AG08396 (cell line): ENCODE data around the gene ACOX3.

Experiments used
- DNase-seq: peaks from one replicate; pipeline ENCODE4 v3.0.0; 2012; ENCODE audit warnings: low spot score, mixed read lengths

ACOX3 gene

DNA sequence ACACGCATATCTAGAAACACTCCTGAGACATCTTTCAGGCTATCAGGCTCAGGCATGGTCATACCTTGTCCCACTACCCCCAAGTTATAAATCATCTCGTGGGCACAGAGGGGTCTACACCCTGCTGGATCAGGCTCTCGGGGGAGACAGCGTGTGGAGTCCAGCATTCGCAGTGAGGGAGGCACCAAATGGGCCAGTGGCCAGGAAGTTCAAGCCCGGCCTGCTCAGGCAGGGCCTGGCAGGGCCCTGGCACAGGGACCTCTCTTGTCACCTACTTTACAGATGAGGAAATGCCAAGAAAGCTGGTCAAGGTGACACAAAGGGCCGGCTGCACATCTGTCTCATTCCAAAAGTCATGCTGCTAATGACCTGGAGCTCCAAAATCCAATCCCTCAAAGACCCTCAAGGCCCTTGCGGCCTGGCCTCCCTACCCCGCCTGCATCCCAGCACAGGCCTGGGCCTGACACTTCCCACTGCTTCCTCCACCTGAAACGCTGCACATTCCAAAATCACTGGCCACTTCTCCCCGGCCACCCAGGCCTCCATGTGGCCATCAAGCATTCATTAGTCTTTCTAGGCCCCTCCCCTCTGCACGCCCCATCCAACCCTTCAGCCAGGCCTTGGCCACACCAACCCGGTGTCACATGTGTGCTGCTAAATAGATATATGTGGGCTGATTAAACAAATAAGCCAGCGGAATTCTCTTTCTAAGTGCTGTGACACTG, 35.6 kb downstream of the ACOX3 start:
- DNase-seq, result no peak

DNA sequence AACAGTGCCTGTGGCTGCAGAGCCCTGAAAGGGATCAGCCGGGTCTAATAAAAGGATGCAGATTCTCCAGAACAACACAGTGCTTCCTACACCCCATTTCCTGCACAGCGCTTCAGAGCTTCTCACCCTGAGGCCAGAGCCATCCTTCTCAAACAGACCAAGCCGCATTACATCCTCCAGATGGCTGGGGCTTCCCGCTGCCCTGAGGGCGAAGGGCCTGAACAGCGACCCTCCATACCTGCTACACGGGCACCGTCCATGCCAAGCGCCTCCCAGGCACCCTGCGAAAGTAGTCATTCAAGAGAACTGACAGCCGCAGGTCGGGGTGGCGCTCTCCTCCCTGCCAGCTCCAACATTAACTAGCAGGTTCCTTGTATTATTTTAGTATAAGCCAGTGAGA, 36.5 kb downstream of the ACOX3 start:
- no peak for DNase-seq

DNA sequence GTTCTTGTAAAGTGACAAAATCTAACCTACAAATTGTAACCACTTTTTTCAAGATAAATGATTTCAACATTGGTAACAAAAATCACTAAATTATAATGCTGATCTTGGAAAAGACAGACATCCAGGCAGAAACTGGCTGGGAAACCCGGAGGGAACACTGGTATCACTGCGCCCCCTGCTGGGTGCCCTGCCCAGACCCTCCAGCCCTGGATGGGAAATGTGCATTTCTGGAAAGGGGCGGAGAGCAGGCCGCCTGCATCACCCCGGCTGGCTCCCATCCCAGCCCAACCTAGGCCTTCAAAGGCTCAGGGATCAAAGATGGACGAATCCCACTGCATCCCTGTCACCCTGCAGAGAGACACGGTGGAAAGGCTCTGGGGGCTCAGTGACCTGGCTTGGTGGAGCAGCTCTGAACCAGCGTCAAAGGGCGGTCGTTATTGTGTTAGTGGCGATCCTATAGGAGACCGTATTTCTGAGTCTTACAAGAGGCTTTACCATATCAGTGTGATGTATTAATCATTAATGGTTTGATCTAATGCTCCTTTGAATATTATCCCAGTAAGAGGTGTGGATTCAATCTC, 37.3 kb downstream of the ACOX3 start:
- DNase-seq, result peak; percentile 94

DNA sequence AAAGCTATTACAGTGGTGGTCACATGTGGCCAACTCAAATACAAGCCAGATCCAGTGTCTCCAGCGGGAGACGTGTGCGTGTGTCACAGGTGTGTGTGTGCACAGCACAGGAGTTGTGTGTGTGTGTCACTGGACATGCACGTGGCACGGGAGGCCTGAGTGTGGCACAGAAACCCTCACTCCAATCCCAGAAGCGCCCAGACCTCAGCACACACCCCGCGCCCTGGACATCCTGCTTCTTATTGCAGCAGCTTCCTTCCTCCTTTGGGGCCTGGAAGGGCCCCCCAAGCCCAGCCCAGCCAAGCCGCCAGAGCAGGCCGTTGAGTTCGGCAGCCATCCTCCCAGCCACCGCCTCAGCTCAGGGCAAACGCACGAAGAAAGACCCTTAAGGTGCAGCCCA, 37.9 kb downstream of the ACOX3 start:
- no peak for DNase-seq

DNA sequence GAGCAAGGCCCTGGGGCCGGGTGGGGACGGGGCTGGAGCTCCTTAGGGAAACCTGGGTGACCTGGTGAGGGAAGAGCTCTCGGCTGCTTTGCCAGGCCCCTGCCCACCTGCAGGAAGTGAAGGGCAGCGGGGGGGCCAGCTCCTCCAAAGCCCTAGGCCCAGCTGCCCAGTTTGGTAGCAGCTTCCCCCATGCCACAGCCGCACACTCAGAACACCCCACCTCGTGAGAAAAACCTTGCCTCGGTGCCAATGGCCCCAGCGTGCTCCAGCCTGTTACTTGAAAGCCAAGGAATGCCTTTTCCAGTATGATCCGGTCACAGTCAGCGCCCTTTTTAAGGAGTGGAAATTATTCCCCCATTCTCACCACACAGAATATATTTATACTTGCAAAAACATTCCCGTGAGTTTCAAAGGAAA, 38.3 kb downstream of the ACOX3 start:
- DNase-seq, result no peak

DNA sequence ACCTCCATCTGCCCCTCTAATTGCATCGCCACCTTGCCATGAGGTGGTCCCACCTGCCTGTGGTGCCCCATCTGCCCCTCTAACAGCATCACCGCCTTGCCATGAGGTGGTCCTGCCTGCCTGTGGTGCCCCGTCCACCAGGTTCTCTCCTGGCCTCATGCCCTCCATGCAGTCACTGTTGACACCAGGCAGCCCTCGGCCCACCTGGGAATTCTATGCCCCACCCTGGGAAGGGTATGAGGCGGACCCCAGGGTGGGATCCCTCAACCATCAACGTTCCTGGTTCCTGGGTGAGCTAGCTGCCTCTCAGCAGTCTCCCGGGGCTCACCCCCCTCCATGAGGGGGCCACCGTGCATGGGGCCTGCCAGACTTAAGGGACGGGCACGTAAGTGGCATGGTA, 38.9 kb downstream of the ACOX3 start:
- DNase-seq, result no peak

DNA sequence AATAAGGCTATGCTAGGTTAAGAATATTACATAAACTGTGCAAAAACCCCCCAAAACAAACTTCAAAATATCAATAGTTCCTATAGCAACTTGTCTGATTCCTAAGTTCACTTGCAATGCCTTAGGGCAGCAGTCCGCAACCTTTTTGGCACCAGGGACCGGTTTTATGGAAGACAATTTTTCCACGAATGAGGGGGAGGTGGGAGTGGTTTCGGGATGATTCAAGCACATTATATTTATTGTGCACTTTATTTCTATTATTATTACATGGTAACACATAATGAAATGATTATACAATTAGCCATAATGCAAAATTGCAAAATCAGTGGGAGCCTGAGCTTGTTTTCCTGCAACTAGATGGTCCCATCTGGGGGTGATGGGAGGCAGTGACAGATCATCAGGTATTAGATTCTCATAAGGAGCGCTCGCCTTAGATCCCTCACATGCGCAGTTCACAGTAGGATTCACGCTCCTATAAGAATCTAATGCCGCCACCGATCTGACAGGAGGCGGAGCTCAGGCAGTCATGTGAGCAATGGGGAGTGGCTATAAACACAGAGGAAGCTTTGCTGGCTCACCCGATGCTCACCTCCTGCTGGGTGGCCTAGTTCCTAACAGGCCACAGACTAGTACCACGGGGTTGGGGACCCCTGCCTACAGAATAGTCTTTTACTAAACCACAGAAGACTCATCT, 39.7 kb downstream of the ACOX3 start:
- no peak for DNase-seq

DNA sequence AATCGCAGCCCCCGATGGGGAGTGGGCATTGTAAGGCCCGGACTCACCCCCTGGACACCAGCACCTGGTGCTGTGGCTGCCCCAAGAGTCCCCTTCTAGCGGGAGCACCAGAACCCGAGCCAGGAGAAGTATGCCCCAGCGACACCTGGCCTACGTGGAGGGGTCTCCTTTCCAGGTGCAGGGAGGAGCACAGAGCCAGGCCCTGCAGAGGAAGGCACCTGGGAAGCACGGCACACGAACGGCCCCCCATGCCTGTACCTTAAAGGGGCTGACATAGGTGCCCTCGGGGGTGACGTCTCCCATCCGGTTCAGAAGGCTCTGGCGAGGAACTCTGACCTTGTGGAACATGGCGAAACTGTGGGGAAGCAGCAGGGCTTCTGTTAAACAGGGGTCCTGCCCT, 41.2 kb downstream of the ACOX3 start:
- no peak for DNase-seq

DNA sequence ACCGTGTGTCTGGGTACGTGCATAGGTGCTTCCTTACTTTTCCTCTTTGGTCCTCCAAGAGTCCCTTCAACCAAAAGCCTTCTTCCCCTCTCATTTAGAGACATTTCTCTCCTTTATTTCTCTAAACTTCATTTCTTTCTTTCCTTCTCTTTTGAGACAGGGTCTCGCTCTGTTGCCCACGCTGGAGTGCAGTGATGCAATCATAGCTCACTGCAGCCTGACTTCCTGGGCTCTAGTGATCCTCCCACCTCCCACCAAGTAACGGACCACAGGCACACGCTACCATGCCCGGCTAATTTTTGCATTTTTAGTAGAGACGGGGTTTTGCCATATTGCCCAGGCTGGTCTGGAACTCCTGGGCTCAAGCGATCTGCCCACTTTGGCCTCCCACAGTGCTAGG, 42.2 kb downstream of the ACOX3 start:
- DNase-seq, result no peak

DNA sequence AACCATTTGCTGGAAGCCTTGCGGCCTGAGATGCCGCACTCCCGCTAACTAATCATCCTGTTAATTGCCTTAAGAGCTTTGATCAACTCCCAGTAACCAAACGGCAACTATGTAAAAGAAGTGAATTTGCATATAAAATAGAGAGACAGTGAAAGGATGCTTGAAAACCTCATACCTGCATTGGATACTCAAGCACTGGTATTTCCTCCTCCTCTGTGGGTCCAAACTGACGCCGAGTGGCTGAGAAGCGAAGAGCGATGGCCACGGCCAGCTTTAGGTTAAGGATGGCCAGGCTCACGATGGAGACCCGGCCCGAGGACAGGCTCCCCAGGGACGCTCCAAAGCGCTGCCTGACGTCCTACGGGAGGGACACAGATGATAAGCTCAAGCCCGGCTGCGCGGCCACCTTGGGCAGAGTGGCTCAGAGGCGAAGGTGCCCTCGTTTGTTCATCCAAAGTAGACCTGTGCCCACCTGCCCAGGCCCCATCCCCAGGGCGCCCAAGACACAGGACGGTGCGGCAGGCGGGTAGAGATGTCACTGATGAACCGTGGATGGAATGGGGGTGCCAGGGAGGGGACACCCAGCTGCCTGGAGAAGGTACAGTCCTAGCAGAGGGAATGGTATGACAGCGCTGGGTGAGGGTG, 43.6 kb downstream of the ACOX3 start:
- DNase-seq, result no peak

DNA sequence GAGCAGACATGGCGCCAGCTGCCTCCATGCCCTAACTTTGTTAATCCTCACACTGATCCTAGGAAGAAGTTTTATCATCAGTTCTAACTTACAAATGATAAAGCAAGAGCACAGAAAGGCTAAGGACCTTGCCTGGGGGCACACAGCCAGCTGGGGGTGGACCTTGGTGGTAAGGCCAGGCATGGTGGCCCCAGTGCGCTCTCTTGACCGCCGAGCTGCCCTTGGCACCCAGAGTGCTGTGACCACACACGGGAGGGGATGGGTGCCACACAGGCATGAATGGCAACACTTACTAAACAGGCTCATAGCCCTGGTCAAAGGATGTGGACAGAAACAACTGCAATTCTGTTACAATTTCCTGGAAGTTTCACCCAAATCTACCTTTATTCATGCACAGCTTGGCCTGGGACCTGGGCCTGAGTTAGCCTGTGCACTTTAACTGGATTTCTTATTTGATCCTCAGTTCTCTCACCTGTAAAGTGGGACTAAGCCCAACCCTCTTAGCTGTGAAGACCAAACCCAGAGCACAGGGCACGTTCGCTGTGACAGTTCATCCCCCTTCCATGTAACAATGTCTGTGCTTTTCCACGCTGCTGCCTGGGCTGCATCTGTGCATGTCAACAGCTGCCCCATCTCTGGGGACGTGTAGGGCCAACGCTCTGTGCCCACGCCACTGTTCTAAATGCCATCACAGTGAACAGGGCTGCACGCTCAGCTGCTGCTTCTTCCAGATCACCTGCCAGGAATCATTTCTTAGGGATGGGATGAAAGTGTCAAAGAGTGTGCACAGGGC, 44.8 kb downstream of the ACOX3 start:
- no peak for DNase-seq

DNA sequence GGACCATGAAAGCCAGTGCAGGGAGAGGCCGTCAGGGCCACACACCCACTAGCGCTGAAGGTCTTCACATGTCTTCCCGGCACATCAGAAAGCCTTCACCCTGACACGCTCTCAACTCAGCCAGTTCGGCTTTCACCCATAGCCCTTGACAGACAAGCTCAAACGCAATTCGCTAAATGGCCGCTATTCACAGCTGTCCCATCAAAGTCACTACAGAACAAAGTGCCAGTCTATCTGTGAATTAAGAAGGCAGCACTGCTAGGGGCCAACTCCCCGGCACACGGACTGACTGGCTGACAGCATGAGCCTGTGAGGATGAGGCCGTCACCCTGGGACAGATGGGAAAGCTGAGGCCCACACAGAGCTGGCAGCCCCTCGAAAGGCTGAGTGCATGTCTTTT, 45.7 kb downstream of the ACOX3 start:
- DNase-seq, result no peak

DNA sequence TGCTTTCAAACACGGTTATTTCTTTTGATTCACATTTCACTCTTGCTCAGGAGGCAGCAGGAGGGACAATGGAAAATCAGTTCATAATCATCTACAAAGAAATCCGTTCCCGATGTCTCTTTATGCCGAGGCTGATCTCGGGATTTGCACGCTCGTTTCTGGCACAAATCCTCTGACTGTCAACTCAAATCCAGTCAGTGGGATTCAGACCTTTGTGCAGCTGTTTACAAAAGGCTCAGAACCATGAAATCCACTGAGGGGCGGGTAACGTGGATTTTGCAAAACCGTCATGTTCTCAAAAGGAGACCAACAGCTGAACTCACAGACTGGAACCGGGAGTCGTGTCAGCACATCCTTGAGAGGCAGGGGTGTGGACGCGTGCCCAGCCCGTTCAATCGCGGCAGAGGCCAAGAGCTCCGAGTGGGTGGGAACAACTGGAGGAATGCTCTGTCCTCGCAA, 46.4 kb downstream of the ACOX3 start:
- DNase-seq, result peak; percentile 57

DNA sequence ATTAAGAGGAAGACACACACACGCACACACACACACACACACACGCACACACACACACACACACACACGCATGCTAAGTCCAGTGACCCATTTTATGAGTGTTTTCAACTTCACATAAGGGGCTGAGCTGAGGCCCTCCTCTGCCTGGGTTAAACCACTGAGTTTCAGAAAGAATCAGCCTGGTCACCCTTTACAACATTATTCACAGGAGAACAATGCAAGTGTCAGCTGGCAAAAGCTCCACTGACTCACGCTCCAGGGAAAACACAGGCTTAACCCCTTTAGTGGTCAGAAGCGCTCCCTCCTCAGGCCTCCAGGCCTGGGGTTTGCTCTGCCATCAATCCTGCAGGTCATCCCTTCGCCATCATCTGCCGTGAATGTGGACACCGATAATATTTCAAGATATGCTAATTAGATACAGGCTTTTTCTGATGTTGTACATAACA, 46.9 kb downstream of the ACOX3 start:
- peak; percentile 95 for DNase-seq

DNA sequence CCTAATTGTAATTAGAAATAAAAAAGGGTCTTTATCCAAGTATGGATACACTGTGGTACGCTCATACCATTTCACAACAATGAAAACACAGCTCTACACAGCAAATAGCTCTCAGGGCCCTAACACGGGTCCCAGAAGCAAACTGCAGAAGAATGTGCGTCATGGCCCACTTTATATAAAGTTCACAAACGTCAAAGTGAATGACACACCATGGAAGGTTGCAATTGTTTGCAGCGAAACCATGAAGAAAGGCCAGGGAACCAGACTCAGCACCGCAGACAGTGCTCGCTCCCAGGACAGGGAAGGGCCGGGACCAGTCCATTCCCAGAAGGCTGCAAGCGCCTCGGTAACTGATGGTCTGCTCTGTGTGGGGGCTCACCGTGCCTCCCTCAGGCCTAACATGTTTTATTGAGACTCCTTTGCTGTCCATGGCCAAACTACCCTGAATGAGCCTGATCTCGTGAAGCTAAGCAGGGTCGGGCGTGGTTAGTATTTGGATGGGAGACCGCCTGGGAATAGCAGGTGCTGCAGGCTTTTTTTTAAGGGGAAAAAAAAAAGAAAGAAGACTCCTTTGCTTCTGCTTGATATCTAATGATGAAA, 47.8 kb downstream of the ACOX3 start:
- no peak for DNase-seq

DNA sequence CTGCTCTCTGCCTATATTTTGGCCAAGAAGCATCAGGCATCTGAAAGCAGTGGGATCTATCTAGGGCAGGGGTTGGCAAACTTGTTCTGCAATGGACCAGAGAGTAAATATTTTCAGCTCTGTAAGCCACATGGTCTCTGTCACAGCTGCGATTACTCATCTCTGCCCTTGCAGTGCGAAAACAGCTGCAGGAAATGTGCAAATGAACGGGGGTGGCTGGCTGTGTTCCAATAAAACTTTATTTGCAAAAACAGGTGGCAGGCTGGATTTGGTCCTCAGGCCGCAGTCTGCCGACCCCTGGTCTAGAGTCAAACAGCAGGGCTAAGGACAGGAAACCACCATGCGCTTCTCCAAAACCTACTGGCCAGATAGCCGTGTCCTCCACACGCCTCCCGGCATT, 48.6 kb downstream of the ACOX3 start:
- peak; percentile 72 for DNase-seq

DNA sequence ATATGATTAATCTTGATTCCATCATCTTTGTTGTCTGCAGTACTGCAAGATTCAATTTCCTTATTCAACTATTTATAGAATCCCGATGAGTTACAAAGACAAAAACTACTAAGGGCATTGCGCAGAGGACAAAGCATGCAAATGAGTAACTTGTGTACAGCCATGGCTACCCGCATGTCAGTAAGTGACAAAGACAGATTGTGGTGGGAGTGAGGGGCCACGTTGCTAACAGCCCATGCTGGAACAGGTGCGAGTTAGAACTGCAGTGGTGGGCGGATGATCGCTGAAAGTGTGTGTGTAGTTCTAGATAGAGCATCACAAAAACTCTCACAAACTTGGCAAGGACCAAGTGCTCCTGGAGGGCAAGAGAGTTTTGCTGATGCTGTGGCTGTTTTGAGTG, 49.5 kb downstream of the ACOX3 start:
- no peak for DNase-seq

DNA sequence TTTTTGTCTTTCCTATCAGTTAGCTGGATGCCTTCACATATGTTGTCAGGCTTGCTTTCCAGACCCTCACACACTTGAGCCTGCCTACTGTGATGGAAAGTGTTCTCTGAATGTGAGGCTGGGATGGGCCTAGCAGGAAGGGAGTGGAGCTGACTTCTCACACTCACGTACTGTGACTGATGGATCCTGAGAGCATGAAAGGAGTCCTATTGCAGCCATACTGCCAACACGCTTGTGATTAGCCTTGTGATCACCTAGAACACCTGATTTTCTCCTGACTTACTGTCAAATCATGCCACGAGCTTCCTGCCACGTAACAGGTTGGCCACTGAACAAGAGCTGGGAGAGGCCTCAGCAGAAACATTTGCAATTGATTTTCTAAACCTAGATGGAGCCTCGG, 49.9 kb downstream of the ACOX3 start:
- DNase-seq, result no peak

DNA sequence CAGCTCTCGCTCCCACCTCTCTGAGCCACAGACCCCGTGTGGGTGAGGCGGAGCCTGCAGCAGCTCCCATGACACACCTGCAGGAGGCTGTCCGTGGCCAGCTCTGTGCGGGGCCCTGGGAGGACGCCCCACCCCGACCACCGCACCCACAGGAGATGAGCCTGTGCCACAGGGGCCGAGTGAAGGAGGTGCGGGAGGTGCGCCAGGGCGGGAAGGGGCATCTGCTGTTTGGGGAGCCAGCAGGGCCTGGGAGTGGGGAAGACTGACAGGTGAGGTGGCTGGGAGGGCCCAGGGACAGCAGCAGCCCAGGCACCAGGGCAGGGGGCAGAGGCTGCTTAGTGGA, 52.0 kb downstream of the ACOX3 start:
- DNase-seq, result no peak

DNA sequence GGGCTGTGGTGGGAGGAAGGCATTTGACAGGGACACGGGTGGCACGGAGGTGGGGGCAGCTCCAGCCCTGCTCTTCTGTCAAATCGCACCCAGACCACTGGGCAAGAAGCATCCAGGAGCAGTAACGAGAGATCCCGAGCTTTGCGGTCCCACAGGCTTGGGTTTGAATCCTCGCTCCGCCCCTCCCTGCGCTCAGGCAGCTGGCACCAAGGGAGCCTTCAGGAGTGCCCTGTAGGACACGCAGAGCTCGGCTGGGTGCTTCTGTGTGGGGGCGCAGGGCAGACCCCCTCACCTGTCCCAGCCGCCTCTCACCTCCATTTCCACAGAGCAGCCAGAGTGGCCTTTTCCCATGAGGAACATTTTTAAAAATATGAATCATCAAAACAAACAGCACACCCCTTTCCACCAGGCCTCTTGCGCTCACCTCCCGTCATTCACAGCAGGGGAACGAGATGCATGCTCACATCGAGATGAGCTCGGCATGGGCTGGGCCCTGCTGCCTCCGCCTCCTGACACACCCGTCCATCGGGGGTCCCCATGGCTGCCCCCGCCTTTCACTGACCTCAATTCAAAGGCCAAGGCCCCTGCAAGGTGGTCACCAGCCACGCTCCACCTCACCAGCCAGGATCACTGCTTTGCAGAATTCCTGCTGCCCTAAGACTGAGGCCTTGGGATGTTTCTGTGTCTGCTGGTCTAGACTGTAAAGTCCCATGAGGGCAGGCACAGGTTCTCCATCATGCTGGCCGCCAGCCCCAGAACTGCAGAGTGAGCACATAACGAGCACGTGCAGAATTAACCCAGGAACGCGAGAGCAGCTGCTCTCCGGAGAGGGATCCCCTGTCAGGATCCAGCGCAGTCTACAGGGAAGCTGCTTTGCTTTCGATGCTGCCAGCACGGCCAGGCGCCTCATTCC, 52.7 kb downstream of the ACOX3 start:
- DNase-seq, result no peak

DNA sequence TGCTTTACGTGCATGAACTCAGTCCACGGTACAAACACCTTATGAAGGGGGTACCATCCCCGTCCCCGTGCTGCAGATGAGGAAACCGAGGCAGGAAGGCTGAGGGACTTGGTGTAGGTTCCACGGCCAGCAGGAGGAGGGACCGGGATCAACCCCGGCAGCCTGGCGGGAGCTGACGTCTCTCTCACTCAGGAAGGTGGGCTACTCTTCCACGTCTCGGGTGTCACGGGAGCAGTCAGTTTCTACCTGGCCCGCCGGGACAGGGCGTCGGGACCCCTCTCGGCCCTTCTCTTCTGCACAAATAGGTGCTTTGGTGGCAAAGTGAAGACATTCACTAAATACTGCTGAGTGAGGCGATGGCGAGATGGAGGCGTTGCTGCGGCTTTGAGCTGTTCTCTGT, 53.3 kb downstream of the ACOX3 start:
- DNase-seq, result no peak
